H1 (cell line): ENCODE results near the gene APOL6. TPM values are rescaled to one million over a fixed set of nuclear protein-coding genes. Genes with fewer than 3 reads are reported as not detected.
A peak's percentile ranks its signal among the peaks of the same experiment; 100 is the strongest.

Experiments
- CTCF ChIA-PET: fragments of 300-600 bp; sonication (Branson Sonifier 250); formaldehyde crosslinking; loops from one replicate; lab custom pipeline; 2021; ENCODE audit not compliant: partially characterized antibody; lab: Charles Lee
- POLR2A ChIA-PET: fragments of 300-600 bp; sonication (Branson Sonifier 250); formaldehyde crosslinking; loops from one replicate; lab custom pipeline; 2021; ENCODE audit warnings: inconsistent platforms; ENCODE audit not compliant: partially characterized antibody; lab: Charles Lee
- DNase-seq, 2 experiments: peaks; one replicate each; pipeline versions ENCODE4 v3.0.0 to v3.0.0-alpha.2; 2010 to 2022; ENCODE audit warnings: low spot score in 2 of 2, low read depth in 1 of 2, mixed read lengths in 1 of 2
- FAIRE-seq: peaks from 2 replicates; lab custom pipeline; 2011; peaks lifted over from hg19 to GRCh38; lab: Jason Lieb, UNC
- H2AFZ ChIP-seq: 2 replicates; pipeline ENCODE4 v1.8.1; 2012; ENCODE audit warnings: low read length, inconsistent platforms
- H2AK5ac ChIP-seq: 2 replicates; pipeline ENCODE4 v1.6.1; 2013; ENCODE audit warnings: low read depth, low read length
- H2BK120ac ChIP-seq: replicated peaks from 2 replicates; pipeline ENCODE3; 2013; ENCODE audit warnings: low read depth, low read length, inconsistent platforms
- H2BK12ac ChIP-seq: 2 replicates; pipeline ENCODE4 v1.6.1; 2013; ENCODE audit warnings: low read depth, low read length
- H2BK15ac ChIP-seq: 2 replicates; pipeline ENCODE4 v1.6.1; 2013; ENCODE audit warnings: low read length
- H2BK20ac ChIP-seq: 2 replicates; pipeline ENCODE4 v1.6.1; 2013; ENCODE audit warnings: low read length
- H2BK5ac ChIP-seq: 2 replicates; pipeline ENCODE4 v1.6.1; 2013; ENCODE audit warnings: low read depth, low read length
- H3K14ac ChIP-seq: 2 replicates; pipeline ENCODE4 v1.6.1; 2013; ENCODE audit warnings: inconsistent platforms; ENCODE audit not compliant: insufficient read length
- H3K18ac ChIP-seq: 2 replicates; pipeline ENCODE4 v1.6.1; 2013; ENCODE audit warnings: low read length; ENCODE audit errors: extremely low read depth
- H3K23ac ChIP-seq: 2 replicates; pipeline ENCODE4 v1.6.1; 2013; ENCODE audit warnings: inconsistent platforms; ENCODE audit not compliant: insufficient read length
- H3K23me2 ChIP-seq: 2 replicates; pipeline ENCODE4 v1.6.1; 2013; ENCODE audit warnings: low read depth, low read length
- H3K27ac ChIP-seq: 2 replicates; pipeline ENCODE4 v1.6.1; 2011; ENCODE audit warnings: low read depth, low read length, inconsistent platforms
- H3K27me3 ChIP-seq, 4 experiments: replicated peaks in 1 of 4; 1 replicate in 1 of 4; 2 replicates in 3 of 4; pipeline versions ENCODE4 v1.6.1 to v1.8.1; 2011 to 2013; ENCODE audit warnings: low read length in 3 of 4, mild to moderate bottlenecking in 3 of 4, inconsistent platforms in 2 of 4, mixed read lengths in 2 of 4, moderate library complexity in 1 of 4; ENCODE audit not compliant: control insufficient read depth in 3 of 4, insufficient read depth in 3 of 4; ENCODE audit errors: extremely low read depth in 1 of 4
- H3K36me3 ChIP-seq, 4 experiments: 2 replicates each; pipeline versions ENCODE4 v1.6.1 to v1.8.1; 2011 to 2013; ENCODE audit warnings: mild to moderate bottlenecking in 4 of 4, low read length in 3 of 4, moderate library complexity in 2 of 4, control low read depth in 1 of 4, inconsistent platforms in 1 of 4; ENCODE audit not compliant: insufficient read depth in 4 of 4, control insufficient read depth in 2 of 4
- H3K4ac ChIP-seq: replicated peaks from 2 replicates; pipeline ENCODE3; 2013; ENCODE audit warnings: low read length, low read depth, mixed read lengths, inconsistent platforms; ENCODE audit not compliant: insufficient read length
- H3K4me1 ChIP-seq, 4 experiments: replicated peaks in 1 of 4; 1 replicate in 1 of 4; 2 replicates in 3 of 4; pipeline versions ENCODE4 v1.6.1 to v1.8.1; 2011 to 2013; ENCODE audit warnings: low read length in 3 of 4, inconsistent platforms in 2 of 4, mixed read lengths in 1 of 4; ENCODE audit not compliant: insufficient read depth in 4 of 4, control insufficient read depth in 3 of 4
- H3K4me2 ChIP-seq, 2 experiments: 2 replicates each; pipeline versions ENCODE4 v1.6.1 to v1.8.1; 2011 to 2013; ENCODE audit warnings: low read depth in 2 of 2, low read length in 2 of 2, control low read depth in 1 of 2, inconsistent platforms in 1 of 2, mild to moderate bottlenecking in 1 of 2; ENCODE audit not compliant: insufficient read depth in 1 of 2
- H3K4me3 ChIP-seq, 4 experiments: fragments of 200-600, 300-600 bp in 1 of 4; sonication (generic), shearing (Covaris generic), sonication (Bioruptor Twin) in 1 of 4; 2 replicates each; pipeline versions ENCODE4 v1.5.1 to v1.8.1; 2011 to 2016; ENCODE audit warnings: low read length in 4 of 4, low read depth in 3 of 4, control low read depth in 2 of 4, inconsistent platforms in 2 of 4, mild to moderate bottlenecking in 2 of 4, mixed read lengths in 1 of 4, moderate library complexity in 1 of 4; ENCODE audit not compliant: insufficient read depth in 2 of 4; ENCODE audit errors: extremely low read depth in 1 of 4
- H3K56ac ChIP-seq: replicated peaks from 2 replicates; pipeline ENCODE3; 2013; ENCODE audit warnings: low read depth, mild to moderate bottlenecking, mixed read lengths, low read length, inconsistent platforms; ENCODE audit not compliant: insufficient read length
- H3K79me1 ChIP-seq: 2 replicates; pipeline ENCODE4 v1.6.1; 2013; ENCODE audit warnings: low read depth, low read length, control low read depth
- H3K79me2 ChIP-seq, 2 experiments: 2 replicates each; pipeline versions ENCODE4 v1.6.1 to v1.8.1; 2012 to 2013; ENCODE audit warnings: low read length in 2 of 2, mild to moderate bottlenecking in 2 of 2, inconsistent platforms in 1 of 2; ENCODE audit not compliant: insufficient read depth in 2 of 2, control insufficient read depth in 1 of 2
- H3K9ac ChIP-seq, 4 experiments: replicated peaks in 1 of 4; 1 replicate in 1 of 4; 2 replicates in 3 of 4; pipeline versions ENCODE4 v1.6.1 to v1.8.1; 2011 to 2013; ENCODE audit warnings: low read depth in 3 of 4, low read length in 3 of 4, control low read depth in 2 of 4, mild to moderate bottlenecking in 2 of 4, moderate library complexity in 2 of 4, inconsistent platforms in 1 of 4; ENCODE audit errors: extremely low read depth in 1 of 4
- H3K9me3 ChIP-seq, 2 experiments: 2 replicates each; pipeline versions ENCODE4 v1.6.1 to v1.8.1; 2012 to 2013; ENCODE audit warnings: mild to moderate bottlenecking in 2 of 2, moderate library complexity in 2 of 2, control low read depth in 1 of 2, inconsistent platforms in 1 of 2, low read depth in 1 of 2, low read length in 1 of 2, mixed read lengths in 1 of 2; ENCODE audit not compliant: insufficient read depth in 2 of 2
- H4K20me1 ChIP-seq, 2 experiments: replicated peaks in 1 of 2; 2 replicates each; pipeline versions ENCODE3 to v1.8.1; 2011 to 2013; ENCODE audit warnings: inconsistent platforms in 2 of 2, low read length in 2 of 2, mild to moderate bottlenecking in 1 of 2; ENCODE audit not compliant: insufficient read depth in 2 of 2, control insufficient read depth in 1 of 2
- H4K5ac ChIP-seq: 2 replicates; pipeline ENCODE4 v1.6.1; 2013; ENCODE audit warnings: low read length, low read depth, mixed read lengths, inconsistent platforms; ENCODE audit not compliant: insufficient read length
- H4K8ac ChIP-seq: 2 replicates; pipeline ENCODE4 v1.8.0; 2013; ENCODE audit warnings: mild to moderate bottlenecking, moderate library complexity, low read length, inconsistent platforms; ENCODE audit not compliant: insufficient read depth; ENCODE audit errors: extremely low read depth
- H4K91ac ChIP-seq: replicated peaks from 2 replicates; pipeline ENCODE3; 2013; ENCODE audit warnings: low read length, mixed read lengths, inconsistent platforms; ENCODE audit not compliant: insufficient read length
- BRCA1 ChIP-seq: IDR thresholded peaks from 2 replicates; pipeline ENCODE4 v1.6.1; 2012; ENCODE audit warnings: low read depth, low read length, improper control_type of control experiment
- RFX5 ChIP-seq: IDR thresholded peaks from 2 replicates; pipeline ENCODE4 v1.6.1; 2011; ENCODE audit warnings: low read depth, low read length, improper control_type of control experiment, borderline replicate concordance
- whole genome bisulfite sequencing, 2 experiments: shearing (Covaris generic) in 1 of 2; methylation state at CpG; one replicate each; pipeline versions ENCODE4 v1.1.6 to v1.1.7; 2013 to 2015; ENCODE audit warnings: low lambda C conversion rate in 2 of 2, mixed read lengths in 2 of 2, inconsistent platforms in 1 of 2, low coverage in 1 of 2, missing lambda C conversion rate in 1 of 2; ENCODE audit not compliant: insufficient replicate concordance in 2 of 2, insufficient coverage in 1 of 2, insufficient read length in 1 of 2; ENCODE audit errors: extremely low coverage in 1 of 2, missing lambda C conversion rate in 1 of 2; 5-methylcytosine and 5-hydroxymethylcytosine counted together
- polyA plus RNA-seq, 7 experiments: library from polyadenylated mRNA; depleted of rRNA in 3 of 7; stranded (reverse) in 5 of 7; unstranded in 2 of 7; fragments of >200 nt in 5 of 7; fragments of 200-250 nt in 2 of 7; gene quantifications; 1 replicate in 5 of 7; 2 replicates in 1 of 7; 4 replicates in 1 of 7; pipeline versions ENCODE4 v1.2.1 to v1.2.3, GENCODE V29; 2011 to 2013; ENCODE audit warnings: missing spikeins in 2 of 7, mixed read lengths in 2 of 7
- total RNA-seq: library from RNA; stranded (reverse); fragmentation: NEBNext Ultra II Directional; extraction: Animal tissue kit (Norgen Biotek cat#: 25700); gene quantifications from 2 replicates; pipeline ENCODE4 v1.2.1, GENCODE V29; 2021

APOL6 gene
- total and polyA plus RNA-seq, 2 of the 8 experiments (the other 6 are each of a cell fraction or from before 2014, with no cell fraction given), result 0.06 to 0.13 TPM

- WGBS, 2 experiments, result 93% methylated on average over 13 of the region's 13 CpGs; no CpG with 5 or more reads in 1 of the 2 experiments
- Histone ChIP-seq H4K20me1 (peaks cover 0 to 3% of the 10 kb centered on the region in 2 experiments), H2BK5ac (no peak overlapping the region), H3K23ac (no peak overlapping the region), H2BK120ac (no peak overlapping the region), H3K56ac (no peak overlapping the region), H2AK5ac (no peak overlapping the region), H3K36me3 (no peaks in the 10 kb centered on the region; a peak in 1 of 8 replicates), H3K4me2 (no peak overlapping the region), H4K91ac (no peak overlapping the region), H2BK20ac (no peak overlapping the region), H3K9ac (peak overlapping the region in 1 of 4 experiments; percentile 17; a peak in 1 of 7 replicates), H3K14ac (no peak overlapping the region), H3K4me3 (no peak overlapping the region), H3K27me3 (no peaks in the 10 kb centered on the region; a peak in 1 of 7 replicates), H3K4ac (no peak overlapping the region), H2BK15ac (no peak overlapping the region), H3K79me1 (no peaks in the 10 kb centered on the region), H3K4me1 (peaks cover 0 to 10% (median 4%) of the 10 kb centered on the region in 4 experiments; a peak in 4 of 7 replicates), H4K5ac (no peak overlapping the region), H3K27ac (no peak overlapping the region), H3K23me2 (peaks cover 3% of the 10 kb centered on the region), H2AFZ (no peak overlapping the region; the same call in 1 of the 2 replicates), H3K79me2 (no peaks in the 10 kb centered on the region), H2BK12ac (0 out of 2 replicates have a peak overlapping the region, but pooled peaks have one; percentile 80), H3K9me3 (no peaks in the 10 kb centered on the region), H3K18ac (no peak overlapping the region), H4K8ac (no peak overlapping the region)
- TF ChIP-seq BRCA1 (no peak), RFX5 (no peak)
- ChIA-PET CTCF (no interaction called here), POLR2A (no interaction called here)
- no peak for DNase-seq
- no peak for FAIRE-seq
Observed at GRCh38 chr22:35638410-35638809, 9.8 kb upstream of the APOL6 start.
